Liver (tissue), 9 donors: ENCODE data around the gene TNFAIP8. TPM values are rescaled to one million over a fixed set of nuclear protein-coding genes. Genes with fewer than 3 reads are reported as not detected.

Experiments
- DNase-seq: peaks from one replicate; pipeline ENCODE4 v3.0.0-alpha.2; 2017; ENCODE audit warnings: low spot score
- H3K27ac ChIP-seq, 2 donors: one replicate each; pipeline ENCODE4 v1.7.0; 2013; ENCODE audit warnings: inconsistent platforms in 2 of 2, low read length in 2 of 2, control low read depth in 1 of 2, low read depth in 1 of 2, mild to moderate bottlenecking in 1 of 2
- H3K27me3 ChIP-seq, 4 donors: one replicate each; pipeline versions ENCODE4 v1.6.1 to v1.7.0; 2013; ENCODE audit warnings: low read length in 3 of 4, inconsistent platforms in 1 of 4, mild to moderate bottlenecking in 1 of 4, moderate library complexity in 1 of 4; ENCODE audit not compliant: control insufficient read depth in 4 of 4, insufficient read depth in 4 of 4
- H3K36me3 ChIP-seq, 4 donors: one replicate each; pipeline versions ENCODE4 v1.6.1 to v1.7.0; 2013; ENCODE audit warnings: low read length in 3 of 4, mild to moderate bottlenecking in 3 of 4, low read depth in 1 of 4, moderate library complexity in 1 of 4; ENCODE audit not compliant: control insufficient read depth in 4 of 4, insufficient read depth in 3 of 4
- H3K4me1 ChIP-seq, 4 donors: one replicate each; pipeline versions ENCODE4 v1.6.1 to v1.7.0; 2013; ENCODE audit warnings: low read length in 3 of 4, mild to moderate bottlenecking in 3 of 4, moderate library complexity in 1 of 4; ENCODE audit not compliant: control insufficient read depth in 4 of 4, insufficient read depth in 4 of 4
- H3K4me3 ChIP-seq, 3 donors: one replicate each; pipeline versions ENCODE4 v1.6.1 to v1.7.0; 2013; ENCODE audit warnings: low read length in 3 of 3, control low read depth in 1 of 3, low read depth in 1 of 3, mild to moderate bottlenecking in 1 of 3
- H3K9ac ChIP-seq, 2 donors: one replicate each; pipeline ENCODE4 v1.7.0; 2013; ENCODE audit warnings: low read length in 2 of 2, mild to moderate bottlenecking in 2 of 2, moderate library complexity in 2 of 2, control low read depth in 1 of 2, low read depth in 1 of 2
- H3K9me3 ChIP-seq, 4 donors: one replicate each; pipeline versions ENCODE4 v1.6.1 to v1.7.0; 2013; ENCODE audit warnings: low read length in 3 of 4; ENCODE audit not compliant: control insufficient read depth in 4 of 4
- ATF3 ChIP-seq: IDR thresholded peaks from 2 replicates; pipeline ENCODE4 v1.6.1; 2016; ENCODE audit warnings: antibody characterized with exemption
- CTCF ChIP-seq: fragments of 150-350 bp; IDR thresholded peaks from 2 replicates; pipeline ENCODE4 v1.5.1; 2017; ENCODE audit warnings: improper control_type of control experiment, low read depth, low read length; ENCODE audit not compliant: missing input control
- EGR1 ChIP-seq, 2 donors: IDR thresholded peaks; 2 replicates each; pipeline ENCODE4 v1.6.1; 2016 to 2018; ENCODE audit warnings: antibody characterized with exemption in 2 of 2, low read depth in 2 of 2
- FOXA1 ChIP-seq: IDR thresholded peaks from 2 replicates; pipeline ENCODE4 v1.6.1; 2016; ENCODE audit warnings: antibody characterized with exemption
- FOXA2 ChIP-seq: IDR thresholded peaks from 2 replicates; pipeline ENCODE4 v1.6.1; 2016; ENCODE audit warnings: antibody characterized with exemption
- GABPA ChIP-seq, 2 donors: IDR thresholded peaks in 1 of 2; conservative IDR thresholded peaks in 1 of 2; 2 replicates each; pipeline ENCODE4 v1.6.1; 2016; ENCODE audit warnings: antibody characterized with exemption in 2 of 2, mild to moderate bottlenecking in 1 of 2, moderate library complexity in 1 of 2
- HNF4A ChIP-seq, 2 donors: conservative IDR thresholded peaks; 2 replicates each; pipeline ENCODE4 v1.6.1; 2016; ENCODE audit warnings: antibody characterized with exemption in 2 of 2, mild to moderate bottlenecking in 2 of 2
- HNF4G ChIP-seq: IDR thresholded peaks from 2 replicates; pipeline ENCODE4 v1.6.1; 2016; ENCODE audit warnings: antibody characterized with exemption
- JUND ChIP-seq, 2 donors: IDR thresholded peaks; 2 replicates each; pipeline ENCODE4 v1.6.1; 2016; ENCODE audit warnings: antibody characterized with exemption in 2 of 2
- MAX ChIP-seq: IDR thresholded peaks from 2 replicates; pipeline ENCODE4 v1.6.1; 2016; ENCODE audit warnings: antibody characterized with exemption
- NR2F2 ChIP-seq: IDR thresholded peaks from 2 replicates; pipeline ENCODE4 v1.6.1; 2016; ENCODE audit warnings: antibody characterized with exemption
- RAD21 ChIP-seq, 2 donors: IDR thresholded peaks; 2 replicates each; pipeline ENCODE4 v1.6.1; 2016; ENCODE audit warnings: antibody characterized with exemption in 2 of 2, mild to moderate bottlenecking in 2 of 2
- REST ChIP-seq: IDR thresholded peaks from 2 replicates; pipeline ENCODE4 v1.6.1; 2016; ENCODE audit warnings: antibody characterized with exemption, mild to moderate bottlenecking
- RXRA ChIP-seq, 2 donors: IDR thresholded peaks; 2 replicates each; pipeline ENCODE4 v1.6.1; 2017 to 2018; ENCODE audit warnings: antibody characterized with exemption in 2 of 2, mild to moderate bottlenecking in 1 of 2
- SP1 ChIP-seq: IDR thresholded peaks from 2 replicates; pipeline ENCODE4 v1.6.1; 2018; ENCODE audit warnings: antibody characterized with exemption, mild to moderate bottlenecking
- TAF1 ChIP-seq: conservative IDR thresholded peaks from 2 replicates; pipeline ENCODE4 v1.6.1; 2016; ENCODE audit warnings: antibody characterized with exemption, mild to moderate bottlenecking
- YY1 ChIP-seq: IDR thresholded peaks from 2 replicates; pipeline ENCODE4 v1.6.1; 2016; ENCODE audit warnings: antibody characterized with exemption, mild to moderate bottlenecking
- ZBTB33 ChIP-seq: IDR thresholded peaks from 2 replicates; pipeline ENCODE4 v1.6.1; 2016; ENCODE audit warnings: antibody characterized with exemption
- WGBS: extraction: QIAGEN DNeasy Blood & Tissue Kit; methylation state at CpG from one replicate; pipeline ENCODE4 v1.1.7; 2013; 5-methylcytosine and 5-hydroxymethylcytosine counted together
- polyA plus RNA-seq, 2 donors: library from polyadenylated mRNA; stranded (reverse) in 1 of 2; unstranded in 1 of 2; fragments of 200-250 nt in 1 of 2; fragments of >200 nt in 1 of 2; fragmentation: Nextera tagmentation in 1 of 2; extraction: Ambion mirVana in 1 of 2; gene quantifications; one replicate each; pipeline versions ENCODE4 v1.2.1 to v1.2.3, GENCODE V29; 2013 to 2015
- total RNA-seq, 2 donors: library from RNA; depleted of rRNA; stranded (reverse); fragments of >200 nt; gene quantifications; one replicate each; pipeline ENCODE4 v1.2.3, GENCODE V29; 2014
- donor health status: healthy.
- donor health status: healthy.
- donor health status: healthy.
- donor health status: healthy.
- donor health status: healthy.

The TNFAIP8 gene
- total and polyA plus RNA-seq, 4 donors: 2.6 to 28.6 (median 4.4) TPM

- no peak for TF ChIP-seq GABPA (IDR thresholded peaks at IDR 0.05 in 1 of 2, conservative IDR thresholded peaks at IDR 0.05 in 1 of 2)
- TF ChIP-seq MAX: no peak
Observed at GRCh38 chr5:119322312-119322947, 33.4 kb upstream of the TNFAIP8 start (continued).

GRCh38 chr5:119322948-119323537 lies 32.8 kb upstream of the TNFAIP8 start:
- 78% methylated on average over 3 of the region's 3 CpGs for WGBS
- Histone ChIP-seq H3K27ac (no peak overlapping the region), H3K4me3 (no peak overlapping the region), H3K9me3 (no peaks in the 10 kb centered on the region), H3K9ac (no peak overlapping the region), H3K36me3 (no peaks in the 10 kb centered on the region), H3K27me3 (no peaks in the 10 kb centered on the region), H3K4me1 (no peaks in the 10 kb centered on the region)
- no peak for DNase-seq
- no peak for TF ChIP-seq TAF1
- TF ChIP-seq RAD21 (IDR thresholded peaks at IDR 0.05): no peak
- TF ChIP-seq NR2F2: no peak
- no peak for TF ChIP-seq ZBTB33

- TF ChIP-seq ATF3 (no peak), MAX (no peak), GABPA (IDR thresholded peaks at IDR 0.05 in 1 of 2, conservative IDR thresholded peaks at IDR 0.05 in 1 of 2) (no peak), HNF4A (conservative IDR thresholded peaks at IDR 0.05) (no peak), JUND (IDR thresholded peaks at IDR 0.05) (no peak), EGR1 (IDR thresholded peaks at IDR 0.05; ENCODE audit: low read depth in 2 of 2) (no peak), RAD21 (IDR thresholded peaks at IDR 0.05) (no peak), SP1 (no peak), YY1 (no peak), FOXA1 (no peak), CTCF (no peak), REST (no peak), FOXA2 (no peak), TAF1 (no peak), ZBTB33 (no peak), HNF4G (no peak), RXRA (IDR thresholded peaks at IDR 0.05) (no peak), NR2F2 (no peak)
- Histone ChIP-seq H3K4me3 (no peak overlapping the region), H3K27me3 (no peaks in the 10 kb centered on the region), H3K4me1 (no peaks in the 10 kb centered on the region), H3K9ac (no peak overlapping the region), H3K27ac (no peak overlapping the region), H3K9me3 (no peaks in the 10 kb centered on the region), H3K36me3 (no peaks in the 10 kb centered on the region)
- DNase-seq: no peak
Observed at GRCh38 chr5:119323601-119324000, 32.2 kb upstream of the TNFAIP8 start.
